Vagina (tissue), 2 donors: Measurements from ENCODE around the gene SVEP1. TPM values are rescaled to one million over a fixed set of nuclear protein-coding genes. Genes with fewer than 3 reads are reported as not detected.

ENCODE experiments used
- DNase-seq, 2 donors: peaks; one replicate each; pipeline ENCODE4 v3.0.0-alpha.2; 2017; ENCODE audit errors: extremely low spot score in 2 of 2
- H3K27ac ChIP-seq: fragments of 200-600 bp; sonication (generic); one replicate; pipeline ENCODE4 v1.5.1; 2019
- H3K27me3 ChIP-seq: fragments of 200-600 bp; sonication (generic); one replicate; pipeline ENCODE4 v1.5.1; 2019
- H3K36me3 ChIP-seq, 2 donors: fragments of 200-600 bp; sonication (generic); one replicate each; pipeline ENCODE4 v1.5.1; 2017 to 2019
- H3K4me1 ChIP-seq: fragments of 200-600 bp; sonication (generic); one replicate; pipeline ENCODE4 v1.5.1; 2019
- H3K4me3 ChIP-seq, 2 donors: fragments of 200-600 bp; sonication (generic); 1 replicate in 1 of 2; 2 replicates in 1 of 2; pipeline ENCODE4 v1.5.1; 2016 to 2019
- H3K9me3 ChIP-seq: fragments of 200-600 bp; sonication (generic); one replicate; pipeline ENCODE4 v1.5.1; 2019
- CTCF ChIP-seq, 3 experiments: fragments of 450-650 bp in 2 of 3; fragments of 200-600 bp in 1 of 3; sonication (generic) in 1 of 3; IDR thresholded peaks; one replicate each; pipeline ENCODE4 v1.5.1; 2017 to 2019; ENCODE audit warnings: antibody characterized with exemption in 3 of 3, mild to moderate bottlenecking in 2 of 3, moderate library complexity in 2 of 3
- POLR2A ChIP-seq, 2 donors: fragments of 450-650 bp; IDR thresholded peaks; one replicate each; pipeline ENCODE4 v1.6.1; 2017; ENCODE audit warnings: antibody characterized with exemption in 2 of 2, mild to moderate bottlenecking in 2 of 2, moderate library complexity in 2 of 2
- POLR2AphosphoS5 ChIP-seq, 2 donors: sonication (generic); formaldehyde crosslinking; IDR thresholded peaks; one replicate each; pipeline ENCODE4 v1.9.0; 2017; ENCODE audit warnings: antibody characterized with exemption in 2 of 2, mild to moderate bottlenecking in 2 of 2, low read depth in 1 of 2; ENCODE audit not compliant: insufficient read depth in 1 of 2
- intact Hi-C: fragments of 100-400 bp; cut with DNase I; formaldehyde crosslinking; loops from one replicate; pipeline ENCODE4 v1.15.1; 2023
- total RNA-seq: library from RNA; depleted of rRNA; stranded (reverse); fragments of >200 nt; gene quantifications from one replicate; pipeline ENCODE4 v1.2.3, GENCODE V29; 2016

The SVEP1 gene
- total RNA-seq, 1 donor from 2014 or later = 84.5 TPM

GRCh38 chr9:110464321-110464720 is 115.2 kb downstream of the SVEP1 start:
- Histone ChIP-seq H3K36me3 (no peaks in the 10 kb centered on the region), H3K27ac (no peak overlapping the region), H3K9me3 (no peaks in the 10 kb centered on the region), H3K27me3 (no peaks in the 10 kb centered on the region), H3K4me3 (no peak overlapping the region), H3K4me1 (no peaks in the 10 kb centered on the region)
- DNase-seq = no peak
- intact Hi-C loops = no loop called here
- TF ChIP-seq CTCF (IDR thresholded peaks at IDR 0.05) = no peak
- no peak for TF ChIP-seq POLR2A (IDR thresholded peaks at IDR 0.05)
- no peak for TF ChIP-seq POLR2AphosphoS5 (IDR thresholded peaks at IDR 0.05; ENCODE audit: insufficient read depth in 1 of 2, low read depth in 1 of 2)

- no peaks in the 10 kb centered on the region for H3K36me3 ChIP-seq
- DNase-seq = no peak
- H3K4me1 ChIP-seq = no peaks in the 10 kb centered on the region
- TF ChIP-seq CTCF (IDR thresholded peaks at IDR 0.05) (no peak), POLR2AphosphoS5 (IDR thresholded peaks at IDR 0.05; ENCODE audit: insufficient read depth in 1 of 2, low read depth in 1 of 2) (no peak), POLR2A (IDR thresholded peaks at IDR 0.05) (no peak)
- no peaks in the 10 kb centered on the region for H3K27me3 ChIP-seq
- intact Hi-C loops = no loop called here
- no peak overlapping the region for H3K4me3 ChIP-seq
- H3K9me3 ChIP-seq = no peaks in the 10 kb centered on the region
- H3K27ac ChIP-seq = no peak overlapping the region
These were observed 116.0 kb downstream of the SVEP1 start for GRCh38 chr9:110463499-110463898.

DNA sequence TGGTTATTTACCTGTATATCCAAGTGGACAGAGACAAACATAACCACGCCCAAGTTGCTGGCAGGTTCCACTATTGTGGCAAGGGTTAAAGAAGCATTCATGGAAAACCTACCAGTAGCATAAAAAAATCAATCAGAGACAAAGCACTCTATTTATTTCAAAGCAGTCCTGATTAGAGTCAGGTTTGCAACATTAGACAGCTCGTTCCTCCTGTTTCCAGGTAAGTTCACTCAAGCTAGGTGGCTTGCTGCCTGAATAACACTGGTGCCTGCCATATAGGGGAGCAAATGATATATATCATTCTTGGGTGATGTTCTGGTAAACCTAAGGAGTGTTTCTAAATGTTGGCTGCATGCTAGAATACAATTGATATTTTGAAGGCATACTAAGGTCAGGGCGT is 122.3 kb downstream of the SVEP1 start:
- no peak for TF ChIP-seq CTCF (IDR thresholded peaks at IDR 0.05)
- TF ChIP-seq POLR2AphosphoS5 (IDR thresholded peaks at IDR 0.05; ENCODE audit: insufficient read depth in 1 of 2, low read depth in 1 of 2) = no peak
- no peak for TF ChIP-seq POLR2A (IDR thresholded peaks at IDR 0.05)
- intact Hi-C loops = no loop called here
- H3K9me3 ChIP-seq = no peaks in the 10 kb centered on the region
- no peak overlapping the region for H3K27ac ChIP-seq
- H3K36me3 ChIP-seq = no peaks in the 10 kb centered on the region
- no peak for DNase-seq
- H3K4me3 ChIP-seq = no peak overlapping the region
- no peaks in the 10 kb centered on the region for H3K4me1 ChIP-seq
- no peaks in the 10 kb centered on the region for H3K27me3 ChIP-seq

DNA sequence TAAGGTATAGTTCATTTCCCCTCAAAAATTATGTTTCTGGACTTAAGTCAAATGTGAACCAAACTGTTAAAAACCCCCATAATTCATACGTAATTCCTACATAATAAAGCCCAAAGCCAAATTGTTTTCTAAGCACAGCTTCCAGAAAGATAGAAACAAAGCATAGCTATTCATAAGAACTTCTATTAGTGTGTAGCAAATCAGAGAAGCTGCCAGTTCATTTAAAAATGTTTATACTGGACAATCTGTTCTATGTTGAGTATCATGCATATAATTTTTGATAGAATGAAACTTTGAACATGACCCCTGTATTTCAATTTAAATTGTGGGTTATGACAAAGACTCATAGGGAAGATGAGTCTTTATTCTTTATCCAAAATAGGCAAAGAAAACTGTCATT is 122.9 kb downstream of the SVEP1 start:
- Histone ChIP-seq H3K4me1 (no peaks in the 10 kb centered on the region), H3K9me3 (no peaks in the 10 kb centered on the region), H3K27me3 (no peaks in the 10 kb centered on the region), H3K4me3 (no peak overlapping the region), H3K36me3 (no peaks in the 10 kb centered on the region), H3K27ac (no peak overlapping the region)
- no peak for TF ChIP-seq POLR2A (IDR thresholded peaks at IDR 0.05)
- TF ChIP-seq CTCF (IDR thresholded peaks at IDR 0.05) = no peak
- TF ChIP-seq POLR2AphosphoS5 (IDR thresholded peaks at IDR 0.05; ENCODE audit: insufficient read depth in 1 of 2, low read depth in 1 of 2) = no peak
- DNase-seq = no peak
- intact Hi-C loops = no loop called here

GRCh38 chr9:110455860-110456259 is 123.7 kb downstream of the SVEP1 start:
- no peak for DNase-seq
- H3K27ac ChIP-seq = no peak overlapping the region
- no peaks in the 10 kb centered on the region for H3K9me3 ChIP-seq
- H3K27me3 ChIP-seq = no peaks in the 10 kb centered on the region
- no peaks in the 10 kb centered on the region for H3K4me1 ChIP-seq
- TF ChIP-seq POLR2AphosphoS5 (IDR thresholded peaks at IDR 0.05; ENCODE audit: insufficient read depth in 1 of 2, low read depth in 1 of 2) (no peak), POLR2A (IDR thresholded peaks at IDR 0.05) (no peak), CTCF (IDR thresholded peaks at IDR 0.05) (no peak)
- intact Hi-C loops = no loop called here
- no peak overlapping the region for H3K4me3 ChIP-seq
- H3K36me3 ChIP-seq = no peaks in the 10 kb centered on the region
